GM23338 (cell line): ENCODE results near the gene CD58. TPM values are rescaled to one million over a fixed set of nuclear protein-coding genes. Genes with fewer than 3 reads are reported as not detected.
"Not testable (repeated sequence)": the region's sequence is repeated elsewhere in the genome, so short reads cannot be mapped to it uniquely, and the experiment has no call there.

Source experiments
- ATAC-seq: fragments of 200-7000 bp; cut with Tn5 transposase; 3 replicates; pipeline ENCODE4 v1.9.1; 2020
- DNase-seq: peaks from one replicate; pipeline ENCODE4 v3.0.0-alpha.2; 2015; ENCODE audit warnings: low spot score
- H2AFZ ChIP-seq: fragments of 200-600 bp; sonication (generic); 2 replicates; pipeline ENCODE4 v1.8.0; 2016; ENCODE audit warnings: antibody characterized with exemption, mild to moderate bottlenecking, moderate library complexity
- H3F3A ChIP-seq: fragments of 200-600 bp; sonication (generic); replicated peaks from 2 replicates; pipeline ENCODE4 v1.8.0; 2017; ENCODE audit warnings: antibody characterized with exemption, mixed run types, low read depth
- H3K27ac ChIP-seq: fragments of 200-600 bp; sonication (generic); 2 replicates; pipeline ENCODE4 v1.6.1; 2016; ENCODE audit warnings: low read depth
- H3K27me3 ChIP-seq: fragments of 200-600 bp; sonication (generic); 2 replicates; pipeline ENCODE4 v1.8.0; 2016; ENCODE audit warnings: mild to moderate bottlenecking, mixed run types, moderate library complexity; ENCODE audit not compliant: insufficient read depth
- H3K36me3 ChIP-seq: fragments of 200-600 bp; sonication (generic); 2 replicates; pipeline ENCODE4 v1.8.0; 2016; ENCODE audit warnings: mild to moderate bottlenecking; ENCODE audit not compliant: insufficient read depth
- H3K4me1 ChIP-seq: fragments of 200-600 bp; sonication (generic); 2 replicates; pipeline ENCODE4 v1.8.0; 2016; ENCODE audit warnings: mild to moderate bottlenecking, moderate library complexity; ENCODE audit not compliant: insufficient read depth
- H3K4me2 ChIP-seq: fragments of 200-600 bp; sonication (generic); 2 replicates; pipeline ENCODE4 v1.7.1; 2017; ENCODE audit warnings: mixed run types
- H3K4me3 ChIP-seq: fragments of 200-600 bp; sonication (generic); 2 replicates; pipeline ENCODE4 v1.6.1; 2016; ENCODE audit warnings: mixed run types
- H3K79me2 ChIP-seq: fragments of 200-600 bp; sonication (generic); replicated peaks from 2 replicates; pipeline ENCODE4 v1.8.0; 2017; ENCODE audit warnings: mild to moderate bottlenecking; ENCODE audit not compliant: insufficient read depth
- H3K9me2 ChIP-seq: fragments of 200-600 bp; sonication (generic); 2 replicates; pipeline ENCODE4 v1.8.0; 2017; ENCODE audit not compliant: insufficient read depth
- H4K20me1 ChIP-seq: fragments of 200-600 bp; sonication (generic); replicated peaks from 2 replicates; pipeline ENCODE4 v1.8.0; 2017; ENCODE audit warnings: mild to moderate bottlenecking; ENCODE audit not compliant: insufficient read depth
- H3K27ac Mint-ChIP-seq: 2 replicates; pipeline ENCODE4 v1.8.0; 2020; ENCODE audit warnings: inconsistent platforms, mild to moderate bottlenecking, moderate library complexity, mixed read lengths
- H3K27me3 Mint-ChIP-seq: 3 replicates; pipeline ENCODE4 v1.8.0; 2022; ENCODE audit warnings: low read depth, mild to moderate bottlenecking, moderate library complexity, mixed read lengths, inconsistent platforms; ENCODE audit not compliant: insufficient read depth, poor library complexity
- H3K36me3 Mint-ChIP-seq: 3 replicates; pipeline ENCODE4 v1.8.0; 2021; ENCODE audit warnings: low read depth, mild to moderate bottlenecking, inconsistent platforms, moderate library complexity, mixed read lengths
- H3K4me1 Mint-ChIP-seq: 3 replicates; pipeline ENCODE4 v1.8.0; 2020; ENCODE audit warnings: mild to moderate bottlenecking, inconsistent platforms, mixed read lengths
- H3K4me3 Mint-ChIP-seq: 3 replicates; pipeline ENCODE4 v1.8.0; 2021; ENCODE audit warnings: moderate library complexity, mild to moderate bottlenecking, inconsistent platforms, mixed read lengths
- H3K9me3 Mint-ChIP-seq: 3 replicates; pipeline ENCODE4 v1.8.0; 2020; ENCODE audit warnings: moderate library complexity, mild to moderate bottlenecking, inconsistent platforms, mixed read lengths
- polyA plus RNA-seq: library from polyadenylated mRNA; unstranded; fragments of >200 nt; fragmentation: Nextera tagmentation; extraction: Ambion mirVana; gene quantifications from 2 replicates; pipeline ENCODE4 v1.2.1, GENCODE V29; 2016
- total RNA-seq: library from RNA; depleted of rRNA; stranded (reverse); fragments of >200 nt; shearing (Covaris generic); gene quantifications from 2 replicates; pipeline ENCODE4 v1.2.3, GENCODE V29; 2014

Gene CD58
- total and polyA plus RNA-seq, 2 experiments from 2014 or later: 9.2 to 12.5 TPM

DNA sequence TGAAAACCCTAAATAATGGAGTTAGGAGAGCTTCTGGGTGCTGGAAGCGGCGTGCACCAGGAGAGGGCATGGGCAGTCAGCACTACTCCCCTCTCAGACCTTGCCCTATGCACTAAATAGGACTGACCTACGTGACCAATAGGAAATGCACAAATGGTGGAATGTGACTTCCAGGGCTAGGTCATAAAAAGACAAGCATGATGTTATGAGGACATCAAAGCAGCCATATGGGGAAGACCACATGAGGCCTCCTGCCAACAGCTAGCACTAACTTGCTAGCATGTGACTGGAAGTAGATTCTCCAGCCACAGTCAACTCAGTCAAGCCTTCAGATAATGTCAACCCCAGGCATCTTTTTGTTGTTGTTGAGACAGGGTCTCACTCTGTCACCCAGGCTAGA is 49.6 kb upstream of the CD58 start:
- ATAC-seq, H3K27me3 ChIP-seq: not testable (repeated sequence)

DNA sequence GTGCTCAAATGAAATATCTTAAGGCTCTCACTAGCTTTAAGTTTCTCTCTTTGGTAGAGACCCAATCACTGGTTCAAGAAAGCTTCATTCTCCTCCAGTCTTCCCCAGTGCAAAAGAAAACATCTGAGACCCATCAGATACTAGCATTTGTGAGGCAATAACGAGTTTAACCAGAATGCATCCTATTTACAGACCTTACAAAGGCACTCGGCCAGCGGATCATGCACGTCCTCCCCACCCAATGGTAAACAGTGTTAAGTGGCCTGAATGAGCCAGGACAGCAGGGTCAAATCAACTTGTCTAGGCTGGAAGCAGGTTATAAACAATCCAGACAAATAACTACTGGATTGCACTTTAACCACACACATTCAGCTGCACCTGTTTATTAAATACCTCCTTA is 48.3 kb upstream of the CD58 start:
- not testable (repeated sequence) for H3K9me2 ChIP-seq, H2AFZ ChIP-seq, H4K20me1 ChIP-seq, ATAC-seq, H3K27me3 ChIP-seq, H3F3A ChIP-seq, H3K36me3 ChIP-seq, H3K27me3 Mint-ChIP-seq, H3K79me2 ChIP-seq, H3K4me3 ChIP-seq, H3K27ac ChIP-seq, H3K4me3 Mint-ChIP-seq, H3K27ac Mint-ChIP-seq
- H3K9me3 Mint-ChIP-seq: peaks cover 18% of the 10 kb centered on the region
- peaks cover 29% of the 10 kb centered on the region for H3K36me3 Mint-ChIP-seq
- Histone ChIP-seq H3K4me1 (peaks cover 19% of the 10 kb centered on the region), H3K4me2 (peak overlapping the region; percentile 21)
- peaks cover 39% of the 10 kb centered on the region for H3K4me1 Mint-ChIP-seq
- peak; percentile 11 for DNase-seq

More for the DNA sequence above, 49.6 kb upstream of the CD58 start:
- H3K27ac ChIP-seq, H3K4me3 Mint-ChIP-seq, H3K79me2 ChIP-seq, H3K9me2 ChIP-seq, H3F3A ChIP-seq, DNase-seq, H3K27me3 Mint-ChIP-seq, H3K4me3 ChIP-seq, H2AFZ ChIP-seq, H3K4me2 ChIP-seq, H3K36me3 ChIP-seq, H4K20me1 ChIP-seq: not testable (repeated sequence)
- H3K4me1 Mint-ChIP-seq: peaks cover 38% of the 10 kb centered on the region
- H3K4me1 ChIP-seq: peaks cover 17% of the 10 kb centered on the region
- peaks cover 18% of the 10 kb centered on the region for H3K9me3 Mint-ChIP-seq
- H3K36me3 Mint-ChIP-seq: peaks cover 25% of the 10 kb centered on the region
- peak overlapping the region; percentile 77 for H3K27ac Mint-ChIP-seq

DNA sequence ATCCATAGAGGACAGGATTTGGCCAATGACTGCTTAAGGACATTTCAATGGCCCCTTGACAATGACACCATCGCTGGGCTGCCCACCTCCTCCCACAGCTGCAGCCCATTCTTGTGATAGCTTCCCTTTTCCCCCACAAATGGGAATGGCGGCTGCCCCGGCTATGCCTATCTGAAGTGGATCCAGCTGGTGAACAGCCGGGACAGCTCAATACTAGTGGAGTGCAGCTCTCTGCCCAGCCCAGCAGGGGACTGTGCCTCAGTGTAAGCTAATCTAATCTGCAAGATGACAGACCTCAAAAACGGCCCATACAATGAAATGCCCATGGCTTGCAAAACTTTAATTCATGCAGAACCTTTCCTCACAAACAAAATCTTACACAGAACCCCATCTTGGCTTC is 47.0 kb upstream of the CD58 start:
- not testable (repeated sequence) for H3K27ac ChIP-seq, H4K20me1 ChIP-seq, H3K36me3 ChIP-seq, H3F3A ChIP-seq, H3K79me2 ChIP-seq, H3K27me3 Mint-ChIP-seq, DNase-seq, ATAC-seq, H3K4me3 Mint-ChIP-seq, H3K9me2 ChIP-seq, H2AFZ ChIP-seq, H3K27me3 ChIP-seq, H3K4me3 ChIP-seq, H3K4me2 ChIP-seq, H3K27ac Mint-ChIP-seq
- H3K9me3 Mint-ChIP-seq: peaks cover 18% of the 10 kb centered on the region
- H3K4me1 ChIP-seq: peaks cover 20% of the 10 kb centered on the region
- H3K4me1 Mint-ChIP-seq: peaks cover 39% of the 10 kb centered on the region
- H3K36me3 Mint-ChIP-seq: peaks cover 29% of the 10 kb centered on the region

DNA sequence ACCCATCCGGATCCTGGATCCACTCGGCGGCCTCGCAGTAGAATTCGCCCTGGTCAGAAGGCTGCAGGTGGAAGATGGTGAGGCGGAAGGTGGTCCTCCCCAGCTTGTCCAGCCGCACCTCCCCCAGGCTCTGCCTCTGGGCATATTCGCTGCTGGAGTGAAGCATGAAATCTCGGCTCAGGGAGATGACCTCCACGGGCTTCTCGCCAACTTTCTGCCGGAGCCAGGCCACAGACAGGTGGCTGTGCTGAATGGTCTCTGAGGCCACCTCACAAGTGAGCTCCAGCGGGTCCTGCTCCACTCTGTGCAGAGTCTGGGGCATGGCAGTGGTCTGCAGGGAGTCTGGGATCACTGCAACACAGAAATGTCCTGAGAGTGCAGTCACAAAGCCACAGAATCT is 43.0 kb upstream of the CD58 start:
- not testable (repeated sequence) for H3K4me3 Mint-ChIP-seq

DNA sequence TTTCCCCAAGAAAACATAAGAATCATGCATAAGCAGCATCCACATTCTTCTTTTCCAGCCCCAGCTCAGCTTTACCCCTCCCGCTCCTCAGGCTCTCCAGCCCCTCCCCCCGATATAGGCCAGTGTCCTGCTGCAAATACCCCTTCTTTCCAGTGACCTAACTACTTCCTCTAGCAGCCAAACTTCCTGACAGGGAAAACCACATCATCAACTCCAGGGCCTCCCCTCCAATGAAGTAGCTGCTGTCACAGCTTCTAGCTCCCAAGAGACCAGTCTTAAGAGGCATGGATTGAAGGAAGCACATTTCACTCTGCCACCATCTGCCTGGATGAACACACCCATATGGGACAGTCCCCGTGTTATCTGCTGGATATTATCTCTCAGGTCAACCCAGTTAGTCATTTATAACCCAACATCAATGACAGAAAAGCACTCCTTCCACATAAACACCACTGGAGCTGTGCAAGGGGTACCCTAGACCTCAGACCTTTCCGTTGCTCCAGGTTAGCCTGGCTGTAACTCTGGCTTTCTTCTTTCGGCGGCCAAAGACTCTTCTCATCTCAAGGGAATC is 39.1 kb upstream of the CD58 start:
- not testable (repeated sequence) for DNase-seq, H3K9me3 Mint-ChIP-seq, H3K27me3 Mint-ChIP-seq, H3K4me1 ChIP-seq, H3K4me2 ChIP-seq, H3K79me2 ChIP-seq, H3K4me3 ChIP-seq, H3K36me3 ChIP-seq, H2AFZ ChIP-seq, H3K4me3 Mint-ChIP-seq, H3K9me2 ChIP-seq, H3F3A ChIP-seq, H4K20me1 ChIP-seq, H3K27me3 ChIP-seq, H3K36me3 Mint-ChIP-seq, ATAC-seq, H3K27ac ChIP-seq
- H3K27ac Mint-ChIP-seq: 0 out of 2 replicates have a peak overlapping the region, but pooled peaks have one; percentile 7
- H3K4me1 Mint-ChIP-seq: peaks cover 46% of the 10 kb centered on the region

More for the DNA sequence above, 43.0 kb upstream of the CD58 start:
- not testable (repeated sequence) for H3K79me2 ChIP-seq, H3K27me3 ChIP-seq, ATAC-seq, H3K27ac Mint-ChIP-seq, H3K9me2 ChIP-seq, H3F3A ChIP-seq, H3K4me1 ChIP-seq, H4K20me1 ChIP-seq, DNase-seq, H2AFZ ChIP-seq, H3K4me3 ChIP-seq, H3K4me2 ChIP-seq, H3K27ac ChIP-seq, H3K36me3 ChIP-seq, H3K27me3 Mint-ChIP-seq, H3K9me3 Mint-ChIP-seq
- Mint-ChIP-seq H3K36me3 (peaks cover 11% of the 10 kb centered on the region; the same call in 2 of the 3 replicates), H3K4me1 (peaks cover 39% of the 10 kb centered on the region)

DNA sequence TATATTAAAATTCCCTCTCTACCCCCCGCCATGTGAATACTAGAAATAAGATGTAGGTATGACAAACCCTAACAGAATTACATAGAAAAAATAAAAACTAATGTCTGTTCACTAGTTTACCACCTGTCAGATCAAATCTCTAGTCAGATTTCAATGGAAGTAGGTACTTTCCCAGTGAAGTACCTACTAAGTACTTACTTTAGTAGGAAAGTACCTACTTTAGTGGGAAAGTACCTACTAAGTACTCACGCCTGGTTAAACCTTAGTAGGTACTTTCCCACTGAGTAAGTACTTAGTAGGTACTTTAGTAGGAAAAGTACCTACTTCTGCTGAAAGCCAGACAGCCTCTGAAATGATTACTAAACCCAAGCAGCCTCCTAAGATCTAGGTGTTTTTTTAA is 38.0 kb upstream of the CD58 start:
- not testable (repeated sequence) for H3K4me1 ChIP-seq, H3K9me2 ChIP-seq, H3K27ac ChIP-seq, H3K27me3 ChIP-seq, H3K36me3 Mint-ChIP-seq, H3K36me3 ChIP-seq, ATAC-seq, DNase-seq, H3K27ac Mint-ChIP-seq, H3K27me3 Mint-ChIP-seq, H3K79me2 ChIP-seq, H3K4me2 ChIP-seq, H4K20me1 ChIP-seq, H3K4me3 ChIP-seq, H3K4me3 Mint-ChIP-seq, H3K9me3 Mint-ChIP-seq, H2AFZ ChIP-seq, H3F3A ChIP-seq
- H3K4me1 Mint-ChIP-seq: peaks cover 45% of the 10 kb centered on the region

DNA sequence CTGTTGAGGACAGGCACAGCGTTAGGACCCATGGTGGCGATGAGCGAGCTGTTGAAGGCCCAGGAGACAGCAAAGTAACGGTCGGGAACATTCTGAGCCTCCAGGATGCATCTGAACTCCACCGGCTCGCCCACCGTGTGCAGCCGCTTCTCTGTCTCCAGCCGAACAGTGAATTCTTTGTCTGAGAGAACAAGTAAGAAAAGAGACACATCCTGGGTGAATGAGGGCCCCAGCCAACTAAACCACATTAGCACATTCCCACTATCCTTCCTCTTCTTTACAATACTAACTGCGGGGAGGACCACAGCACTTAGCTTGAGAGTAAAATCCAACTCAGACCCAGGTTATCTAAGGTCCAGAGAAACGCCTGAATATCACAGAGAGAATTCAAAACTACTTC is 37.3 kb upstream of the CD58 start:
- H3K4me1 Mint-ChIP-seq: peaks cover 45% of the 10 kb centered on the region
- not testable (repeated sequence) for H3K36me3 Mint-ChIP-seq, H3F3A ChIP-seq, H3K4me3 Mint-ChIP-seq, H3K27me3 Mint-ChIP-seq, H3K27ac ChIP-seq, H3K36me3 ChIP-seq, H3K4me2 ChIP-seq, H3K9me2 ChIP-seq, DNase-seq, H3K27ac Mint-ChIP-seq, H3K27me3 ChIP-seq, H3K9me3 Mint-ChIP-seq, H3K4me3 ChIP-seq, H3K4me1 ChIP-seq, H4K20me1 ChIP-seq, ATAC-seq, H2AFZ ChIP-seq, H3K79me2 ChIP-seq
